Right lobe of liver (tissue), 4 donors: Measurements from ENCODE around the gene CDHR1.

Experiments
- POLR2A ChIP-seq: fragments of 450-650 bp; IDR thresholded peaks from one replicate; pipeline ENCODE4 v1.6.1; 2017; ENCODE audit warnings: antibody characterized with exemption, mild to moderate bottlenecking
- TF ChIP-seq, protein P1 (sequence below), 4 donors: fragments of 200-600 bp in 3 of 4; fragments of 450-650 bp in 1 of 4; IDR thresholded peaks; one replicate each; pipeline versions ENCODE4 v1.5.1 to v1.8.0; 2016 to 2022; ENCODE audit warnings: antibody characterized with exemption in 4 of 4, mild to moderate bottlenecking in 2 of 4
- donor health status: DM: no; HTN: no; CAD: no.
- donor health status: DM: no; HTN: no; CAD: no.
- donor health status: DM: no; HTN: yes; CAD: no.

DNA sequence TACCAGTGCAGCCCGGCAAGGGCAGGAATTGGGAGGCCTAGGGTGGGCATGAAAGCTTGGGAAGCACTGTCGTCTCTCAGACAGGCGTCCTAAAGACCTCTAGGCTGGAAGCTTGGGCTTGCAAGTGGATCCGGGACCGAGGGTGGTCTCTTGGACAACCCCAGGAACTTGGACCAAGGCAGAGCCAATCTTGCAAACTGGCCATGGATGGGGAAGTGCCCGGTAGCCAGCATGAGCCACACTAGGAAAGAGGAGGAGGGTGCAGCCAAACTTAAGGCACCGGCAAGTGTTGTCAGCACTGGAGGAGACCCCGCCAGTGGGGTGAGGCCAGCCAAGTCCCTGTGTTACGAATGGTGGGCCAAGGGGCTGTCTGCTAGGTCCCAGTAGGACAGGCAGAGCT is 22.5 kb downstream of the CDHR1 start:
- TF ChIP-seq, protein P1, sequence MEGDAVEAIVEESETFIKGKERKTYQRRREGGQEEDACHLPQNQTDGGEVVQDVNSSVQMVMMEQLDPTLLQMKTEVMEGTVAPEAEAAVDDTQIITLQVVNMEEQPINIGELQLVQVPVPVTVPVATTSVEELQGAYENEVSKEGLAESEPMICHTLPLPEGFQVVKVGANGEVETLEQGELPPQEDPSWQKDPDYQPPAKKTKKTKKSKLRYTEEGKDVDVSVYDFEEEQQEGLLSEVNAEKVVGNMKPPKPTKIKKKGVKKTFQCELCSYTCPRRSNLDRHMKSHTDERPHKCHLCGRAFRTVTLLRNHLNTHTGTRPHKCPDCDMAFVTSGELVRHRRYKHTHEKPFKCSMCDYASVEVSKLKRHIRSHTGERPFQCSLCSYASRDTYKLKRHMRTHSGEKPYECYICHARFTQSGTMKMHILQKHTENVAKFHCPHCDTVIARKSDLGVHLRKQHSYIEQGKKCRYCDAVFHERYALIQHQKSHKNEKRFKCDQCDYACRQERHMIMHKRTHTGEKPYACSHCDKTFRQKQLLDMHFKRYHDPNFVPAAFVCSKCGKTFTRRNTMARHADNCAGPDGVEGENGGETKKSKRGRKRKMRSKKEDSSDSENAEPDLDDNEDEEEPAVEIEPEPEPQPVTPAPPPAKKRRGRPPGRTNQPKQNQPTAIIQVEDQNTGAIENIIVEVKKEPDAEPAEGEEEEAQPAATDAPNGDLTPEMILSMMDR (IDR thresholded peaks at IDR 0.05) = no peak
- TF ChIP-seq POLR2A = no peak
